ENCODE data around the gene TGM3.

TGM3 gene

GRCh38 chr20:2341336-2341735 is 45.5 kb downstream of the TGM3 start:
- TF ChIP-seq CTCF (IDR thresholded peaks at IDR 0.05; ENCODE audit: borderline replicate concordance, insufficient read depth, low read depth, low read length): no peak

GRCh38 chr20:2342243-2342642 is 46.4 kb downstream of the TGM3 start:
- TF ChIP-seq CTCF (IDR thresholded peaks at IDR 0.05; ENCODE audit: borderline replicate concordance, insufficient read depth, low read depth, low read length): no peak

More at GRCh38 chr20:2341336-2341735, 45.5 kb downstream of the TGM3 start:
- no peak overlapping the region for H3K4me3 ChIP-seq (ENCODE audit: low read depth, low read length)

GRCh38 chr20:2346188-2346587 is 50.4 kb downstream of the TGM3 start:
- H3K4me3 ChIP-seq (ENCODE audit: low read depth, low read length): no peak overlapping the region
- TF ChIP-seq CTCF (IDR thresholded peaks at IDR 0.05; ENCODE audit: borderline replicate concordance, insufficient read depth, low read depth, low read length): no peak

More at GRCh38 chr20:2342243-2342642, 46.4 kb downstream of the TGM3 start:
- H3K4me3 ChIP-seq (ENCODE audit: low read depth, low read length): no peak overlapping the region

GRCh38 chr20:2348336-2348735 is 52.5 kb downstream of the TGM3 start:
- no peak for TF ChIP-seq CTCF (IDR thresholded peaks at IDR 0.05; ENCODE audit: borderline replicate concordance, insufficient read depth, low read depth, low read length)
- no peak overlapping the region for H3K4me3 ChIP-seq (ENCODE audit: low read depth, low read length)

- no peak for TF ChIP-seq CTCF (IDR thresholded peaks at IDR 0.05; ENCODE audit: borderline replicate concordance, insufficient read depth, low read depth, low read length)
- H3K4me3 ChIP-seq (ENCODE audit: low read depth, low read length): no peak overlapping the region
Observed at GRCh38 chr20:2349801-2350200, 54.0 kb downstream of the TGM3 start.

- H3K4me3 ChIP-seq (ENCODE audit: low read depth, low read length): no peak overlapping the region
- no peak for TF ChIP-seq CTCF (IDR thresholded peaks at IDR 0.05; ENCODE audit: borderline replicate concordance, insufficient read depth, low read depth, low read length)
Observed at GRCh38 chr20:2350606-2351005, 54.8 kb downstream of the TGM3 start.

GRCh38 chr20:2353231-2353630 is 57.4 kb downstream of the TGM3 start:
- no peak for TF ChIP-seq CTCF (IDR thresholded peaks at IDR 0.05; ENCODE audit: borderline replicate concordance, insufficient read depth, low read depth, low read length)

More at GRCh38 chr20:2353231-2353630, 57.4 kb downstream of the TGM3 start:
- no peak overlapping the region for H3K4me3 ChIP-seq (ENCODE audit: low read depth, low read length)
